Kidney epithelial cell (primary cell): ENCODE results near the gene GPM6B. TPM values are rescaled to one million over a fixed set of nuclear protein-coding genes. Genes with fewer than 3 reads are reported as not detected.

Experiments used
- DNase-seq: peaks from one replicate; pipeline ENCODE4 v3.0.0-alpha.2; 2010; ENCODE audit warnings: low read depth
- H3K27me3 ChIP-seq: 2 replicates; pipeline ENCODE4 v1.6.0; 2011; ENCODE audit warnings: low read length; ENCODE audit not compliant: control insufficient read depth, insufficient read depth
- H3K36me3 ChIP-seq: 2 replicates; pipeline ENCODE4 v1.5.1; 2011; ENCODE audit warnings: low read length; ENCODE audit not compliant: control insufficient read depth, insufficient read depth
- H3K4me3 ChIP-seq: 2 replicates; pipeline ENCODE4 v1.5.1; 2011; ENCODE audit warnings: low read depth, mild to moderate bottlenecking, control low read depth, low read length
- CTCF ChIP-seq: IDR thresholded peaks from 2 replicates; pipeline ENCODE4 v1.5.1; 2011; ENCODE audit warnings: mild to moderate bottlenecking, moderate library complexity, low read length, control low read depth, inconsistent platforms; ENCODE audit not compliant: insufficient read depth, poor library complexity, severe bottlenecking
- total RNA-seq: library from RNA; depleted of rRNA; stranded (reverse); fragments of >200 nt; gene quantifications from 2 replicates; pipeline ENCODE4 v1.2.3, GENCODE V29; 2015

The GPM6B gene
- total RNA-seq, 1 donor from 2014 or later = 4.3 TPM

GRCh38 chrX:13828392-13828791 is 11.5 kb upstream of the GPM6B start:
- H3K36me3 ChIP-seq = no peaks in the 10 kb centered on the region
- H3K4me3 ChIP-seq = no peak overlapping the region
- TF ChIP-seq CTCF = no peak
- no peaks in the 10 kb centered on the region for H3K27me3 ChIP-seq
- no peak for DNase-seq

- DNase-seq = no peak
- no peak for TF ChIP-seq CTCF
- H3K36me3 ChIP-seq = no peaks in the 10 kb centered on the region
- H3K4me3 ChIP-seq = no peak overlapping the region
- no peaks in the 10 kb centered on the region for H3K27me3 ChIP-seq
These were observed 10.6 kb upstream of the GPM6B start for GRCh38 chrX:13827298-13828090.

DNA sequence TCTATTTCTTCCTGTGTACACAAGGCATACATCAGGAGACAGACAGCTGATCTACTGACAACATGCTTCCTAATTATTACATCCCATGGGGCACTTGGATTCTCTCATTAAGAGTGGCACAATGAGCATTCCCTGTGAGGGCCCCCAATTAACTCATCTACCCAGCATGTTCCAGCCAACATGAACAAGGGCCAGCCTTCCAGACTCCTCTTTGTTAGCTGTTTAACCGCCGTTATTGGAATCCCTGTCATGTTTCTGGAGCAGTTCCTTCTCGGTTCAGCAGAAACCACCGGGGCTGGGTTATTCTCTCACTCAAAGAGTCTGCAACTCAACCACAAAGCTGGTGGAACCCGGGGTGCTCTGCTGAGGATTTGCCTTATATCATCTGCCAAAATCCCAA is 9.9 kb upstream of the GPM6B start:
- H3K36me3 ChIP-seq = no peaks in the 10 kb centered on the region
- no peak overlapping the region for H3K4me3 ChIP-seq
- H3K27me3 ChIP-seq = no peaks in the 10 kb centered on the region
- no peak for TF ChIP-seq CTCF
- no peak for DNase-seq

GRCh38 chrX:13825178-13825762 is 8.4 kb upstream of the GPM6B start:
- no peak for TF ChIP-seq CTCF
- H3K27me3 ChIP-seq = no peaks in the 10 kb centered on the region
- H3K36me3 ChIP-seq = no peaks in the 10 kb centered on the region
- no peak overlapping the region for H3K4me3 ChIP-seq
- DNase-seq = no peak

- Histone ChIP-seq H3K36me3 (no peaks in the 10 kb centered on the region), H3K4me3 (no peak overlapping the region), H3K27me3 (peaks cover 2% of the 10 kb centered on the region)
- TF ChIP-seq CTCF = no peak
- no peak for DNase-seq
These were observed 7.9 kb upstream of the GPM6B start for GRCh38 chrX:13824746-13825145.

DNA sequence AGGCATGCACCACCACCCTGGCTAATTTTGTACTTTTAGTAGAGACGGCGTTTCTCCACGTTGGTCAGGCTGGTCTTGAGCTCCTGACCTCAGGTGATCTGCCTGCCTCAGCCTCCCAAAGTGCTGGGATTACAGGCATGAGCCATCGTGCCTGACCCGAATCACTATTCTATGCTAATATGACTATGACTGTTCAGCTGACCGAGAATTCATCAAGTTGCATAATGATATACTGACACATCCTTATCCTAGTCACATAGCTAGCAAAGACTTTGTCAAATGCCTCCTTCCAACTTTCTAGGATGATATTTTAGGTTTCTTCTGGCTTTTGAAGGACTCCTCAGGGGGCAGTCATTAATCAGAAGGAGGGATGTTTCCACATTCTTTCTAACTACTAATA is 4.8 kb upstream of the GPM6B start:
- H3K27me3 ChIP-seq = peaks cover 11% of the 10 kb centered on the region
- H3K36me3 ChIP-seq = no peaks in the 10 kb centered on the region
- no peak for DNase-seq
- no peak for TF ChIP-seq CTCF
- H3K4me3 ChIP-seq = no peak overlapping the region
